Mesenchymal stem cell (in vitro differentiated cells and primary cell): ENCODE data around the gene KASH5.
"Not testable (repeated sequence)": the region's sequence is repeated elsewhere in the genome, so short reads cannot be mapped to it uniquely, and the experiment has no call there.

Source experiments
- DNase-seq: peaks from one replicate; pipeline ENCODE4 v3.0.0-alpha.2; 2013
- H2AFZ ChIP-seq: one replicate; pipeline ENCODE4 v1.6.1; 2013; ENCODE audit warnings: low read depth, mild to moderate bottlenecking, control low read depth, inconsistent platforms, low read length, moderate library complexity
- H2AK5ac ChIP-seq: 2 replicates; pipeline ENCODE4 v1.6.1; 2013; ENCODE audit warnings: low read length, moderate library complexity, mild to moderate bottlenecking, inconsistent platforms; ENCODE audit not compliant: severe bottlenecking
- H2BK120ac ChIP-seq: one replicate; pipeline ENCODE4 v1.6.1; 2013; ENCODE audit warnings: low read depth, mild to moderate bottlenecking, inconsistent platforms, low read length, moderate library complexity
- H2BK12ac ChIP-seq, 2 experiments: one replicate each; pipeline ENCODE4 v1.6.1; 2013; ENCODE audit warnings: inconsistent platforms in 2 of 2, low read length in 2 of 2, mild to moderate bottlenecking in 2 of 2, moderate library complexity in 2 of 2, control low read depth in 1 of 2
- H2BK15ac ChIP-seq: one replicate; pipeline ENCODE4 v1.6.1; 2013; ENCODE audit warnings: mild to moderate bottlenecking, low read depth, inconsistent platforms; ENCODE audit not compliant: poor library complexity, severe bottlenecking
- H2BK5ac ChIP-seq: 2 replicates; pipeline ENCODE4 v1.6.1; 2013; ENCODE audit warnings: low read depth, mild to moderate bottlenecking, low read length, control low read depth, inconsistent platforms; ENCODE audit not compliant: poor library complexity, severe bottlenecking
- H3K14ac ChIP-seq, 2 experiments: one replicate each; pipeline ENCODE4 v1.6.1; 2013; ENCODE audit warnings: inconsistent platforms in 2 of 2, low read length in 2 of 2, control low read depth in 1 of 2, mild to moderate bottlenecking in 1 of 2, moderate library complexity in 1 of 2
- H3K18ac ChIP-seq, 2 experiments: one replicate each; pipeline ENCODE4 v1.6.1; 2013; ENCODE audit warnings: inconsistent platforms in 2 of 2, low read length in 2 of 2, control low read depth in 1 of 2, low read depth in 1 of 2, mild to moderate bottlenecking in 1 of 2
- H3K23ac ChIP-seq, 2 experiments: one replicate each; pipeline ENCODE4 v1.6.1; 2013; ENCODE audit warnings: inconsistent platforms in 2 of 2, low read length in 2 of 2, mild to moderate bottlenecking in 2 of 2, moderate library complexity in 2 of 2, control low read depth in 1 of 2
- H3K27ac ChIP-seq: 2 replicates; pipeline ENCODE4 v1.5.1; 2013; ENCODE audit warnings: mild to moderate bottlenecking, moderate library complexity, low read length, control low read depth, inconsistent platforms; ENCODE audit not compliant: poor library complexity, severe bottlenecking
- H3K27me3 ChIP-seq, 2 experiments: 2 replicates each; pipeline versions ENCODE4 v1.6.1 to v1.7.0; 2013; ENCODE audit warnings: low read length in 2 of 2, mild to moderate bottlenecking in 2 of 2, moderate library complexity in 2 of 2, control low read depth in 1 of 2, inconsistent platforms in 1 of 2; ENCODE audit not compliant: control insufficient read depth in 1 of 2, insufficient read depth in 1 of 2
- H3K36me3 ChIP-seq, 2 experiments: 2 replicates each; pipeline versions ENCODE4 v1.6.1 to v1.7.0; 2013; ENCODE audit warnings: low read length in 2 of 2, control low read depth in 1 of 2, inconsistent platforms in 1 of 2, low read depth in 1 of 2, mild to moderate bottlenecking in 1 of 2; ENCODE audit not compliant: insufficient read depth in 2 of 2, control insufficient read depth in 1 of 2
- H3K4ac ChIP-seq, 2 experiments: one replicate each; pipeline ENCODE4 v1.6.1; 2013; ENCODE audit warnings: inconsistent platforms in 2 of 2, low read length in 2 of 2, mild to moderate bottlenecking in 2 of 2, moderate library complexity in 2 of 2, control low read depth in 1 of 2, low read depth in 1 of 2
- H3K4me1 ChIP-seq: 2 replicates; pipeline ENCODE4 v1.6.1; 2013; ENCODE audit warnings: low read depth, low read length, control low read depth; ENCODE audit not compliant: control insufficient read depth, insufficient read depth
- H3K4me2 ChIP-seq: 2 replicates; pipeline ENCODE4 v1.6.1; 2013; ENCODE audit warnings: low read length, mild to moderate bottlenecking, inconsistent platforms; ENCODE audit not compliant: poor library complexity, severe bottlenecking
- H3K4me3 ChIP-seq, 2 experiments: 2 replicates each; pipeline versions ENCODE4 v1.5.1 to v1.7.0; 2013; ENCODE audit warnings: low read length in 2 of 2, mild to moderate bottlenecking in 2 of 2, control low read depth in 1 of 2, low read depth in 1 of 2; ENCODE audit not compliant: insufficient read depth in 1 of 2
- H3K79me1 ChIP-seq: replicated peaks from 2 replicates; pipeline ENCODE4 v1.6.1; 2013; ENCODE audit warnings: mild to moderate bottlenecking, control low read depth, low read length, inconsistent platforms; ENCODE audit not compliant: poor library complexity, severe bottlenecking
- H3K9ac ChIP-seq: 2 replicates; pipeline ENCODE4 v1.7.0; 2013; ENCODE audit warnings: mild to moderate bottlenecking, low read length, moderate library complexity
- H3K9me3 ChIP-seq: 2 replicates; pipeline ENCODE4 v1.7.0; 2013; ENCODE audit warnings: mild to moderate bottlenecking, low read length; ENCODE audit not compliant: control insufficient read depth
- H4K8ac ChIP-seq: one replicate; pipeline ENCODE4 v1.6.1; 2013; ENCODE audit warnings: inconsistent platforms, mild to moderate bottlenecking, low read length, moderate library complexity
- H4K91ac ChIP-seq: one replicate; pipeline ENCODE4 v1.6.1; 2013; ENCODE audit warnings: mild to moderate bottlenecking, low read length, inconsistent platforms
- WGBS: methylation state at CpG from one replicate; pipeline ENCODE4 v1.1.7; 2013; ENCODE audit warnings: mixed read lengths; 5-methylcytosine and 5-hydroxymethylcytosine counted together

KASH5 gene

DNA sequence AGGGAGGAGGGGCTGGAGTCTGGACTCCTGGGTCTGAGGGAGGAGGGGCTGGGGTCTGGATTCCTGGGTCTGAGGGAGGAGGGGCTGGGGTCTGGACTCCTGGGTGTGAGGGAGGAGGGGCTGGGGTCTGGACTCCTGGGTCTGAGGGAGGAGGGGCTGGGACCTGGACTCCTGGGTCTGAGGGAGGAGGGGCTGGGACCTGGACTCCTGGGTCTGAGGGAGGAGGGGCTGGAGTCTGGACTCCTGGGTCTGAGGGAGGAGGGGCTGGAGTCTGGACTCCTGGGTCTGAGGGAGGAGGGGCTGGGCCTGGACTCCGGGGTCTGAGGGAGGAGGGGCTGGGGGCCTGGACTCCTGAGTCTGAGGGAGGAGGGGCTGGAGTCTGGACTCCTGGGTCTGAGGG is 73.1 kb downstream of the KASH5 start:
- not testable (repeated sequence) for H3K4ac ChIP-seq, H2BK12ac ChIP-seq, H4K8ac ChIP-seq, H3K4me1 ChIP-seq, DNase-seq, H3K4me3 ChIP-seq, H2BK15ac ChIP-seq, H3K18ac ChIP-seq, H3K14ac ChIP-seq, H3K9me3 ChIP-seq, H2AFZ ChIP-seq, H3K4me2 ChIP-seq, H2AK5ac ChIP-seq, H2BK5ac ChIP-seq, H3K9ac ChIP-seq, H3K27me3 ChIP-seq, H3K27ac ChIP-seq, H4K91ac ChIP-seq, H3K23ac ChIP-seq, H2BK120ac ChIP-seq
- WGBS = no CpG with 5 or more reads among the region's 1 CpG
- peaks cover 15% of the 10 kb centered on the region for H3K79me1 ChIP-seq
- peaks cover 11 to 47% of the 10 kb centered on the region in 2 experiments for H3K36me3 ChIP-seq

DNA sequence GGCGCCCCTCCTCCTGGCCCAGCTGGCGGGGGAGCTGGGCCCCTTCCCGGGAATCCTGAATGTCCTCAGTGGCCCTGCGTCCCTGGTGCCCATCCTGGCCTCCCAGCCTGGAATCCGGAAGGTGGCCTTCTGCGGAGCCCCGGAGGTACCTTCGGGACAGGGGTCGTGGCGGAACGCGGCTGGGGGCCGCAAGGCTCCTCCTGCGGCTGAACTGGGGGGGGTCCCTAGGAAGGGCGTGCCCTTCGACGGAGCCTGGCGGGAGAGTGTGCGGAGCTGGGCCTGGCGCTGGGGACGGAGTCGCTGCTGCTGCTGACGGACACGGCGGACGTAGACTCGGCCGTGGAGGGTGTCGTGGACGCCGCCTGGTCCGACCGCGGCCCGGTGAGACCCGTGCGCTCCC is 73.6 kb downstream of the KASH5 start:
- Histone ChIP-seq H3K27me3 (no peaks in the 10 kb centered on the region), H3K23ac (no peak overlapping the region), H3K9me3 (no peaks in the 10 kb centered on the region), H3K18ac (no peak overlapping the region), H3K4me1 (peaks cover 3% of the 10 kb centered on the region), H3K36me3 (peaks cover 11 to 52% of the 10 kb centered on the region in 2 experiments), H3K27ac (no peak overlapping the region), H3K4ac (no peak overlapping the region), H2BK5ac (no peak overlapping the region), H2AK5ac (no peak overlapping the region), H3K4me2 (no peak overlapping the region), H2AFZ (no peak overlapping the region), H2BK120ac (no peak overlapping the region), H3K4me3 (no peak overlapping the region), H2BK15ac (no peak overlapping the region), H3K79me1 (peaks cover 12% of the 10 kb centered on the region), H3K14ac (no peak overlapping the region), H4K91ac (no peak overlapping the region), H3K9ac (no peak overlapping the region), H4K8ac (no peak overlapping the region), H2BK12ac (no peak overlapping the region)
- no peak for DNase-seq
- WGBS = 97% methylated on average over 24 of the region's 37 CpGs

DNA sequence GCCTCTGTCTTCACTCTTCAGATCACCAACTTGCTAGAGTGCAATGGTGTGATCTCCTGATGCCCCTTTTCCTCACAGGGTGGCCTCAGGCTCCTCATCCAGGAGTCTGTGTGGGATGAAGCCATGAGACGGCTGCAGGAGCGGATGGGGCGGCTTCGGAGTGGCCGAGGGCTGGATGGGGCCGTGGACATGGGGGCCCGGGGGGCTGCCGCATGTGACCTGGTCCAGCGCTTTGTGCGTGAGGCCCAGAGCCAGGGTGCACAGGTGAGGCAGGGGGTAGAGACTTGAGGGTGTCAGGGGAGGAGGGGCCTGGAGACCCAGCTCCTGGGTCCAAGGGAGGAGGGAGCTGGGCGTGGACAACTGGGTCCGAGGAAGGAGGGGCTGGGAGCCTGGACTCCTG is 74.4 kb downstream of the KASH5 start:
- peaks cover 12% of the 10 kb centered on the region for H3K79me1 ChIP-seq
- H2BK12ac ChIP-seq = no peak overlapping the region
- H3K9ac ChIP-seq = no peak overlapping the region
- H3K27ac ChIP-seq = no peak overlapping the region
- no peaks in the 10 kb centered on the region for H3K27me3 ChIP-seq
- H3K23ac ChIP-seq = no peak overlapping the region
- no peak overlapping the region for H3K4me3 ChIP-seq
- H3K36me3 ChIP-seq = peaks cover 11 to 56% of the 10 kb centered on the region in 2 experiments
- no peak overlapping the region for H3K4ac ChIP-seq
- no peak overlapping the region for H3K14ac ChIP-seq
- H3K9me3 ChIP-seq = no peaks in the 10 kb centered on the region
- H4K91ac ChIP-seq = no peak overlapping the region
- H3K4me1 ChIP-seq = peaks cover 3% of the 10 kb centered on the region
- WGBS = 96% methylated on average over 11 of the region's 12 CpGs
- no peak overlapping the region for H2AFZ ChIP-seq
- H2BK120ac ChIP-seq = no peak overlapping the region
- no peak overlapping the region for H2BK15ac ChIP-seq
- H2BK5ac ChIP-seq = no peak overlapping the region
- H2AK5ac ChIP-seq = no peak overlapping the region
- H4K8ac ChIP-seq = no peak overlapping the region
- no peak overlapping the region for H3K4me2 ChIP-seq
- H3K18ac ChIP-seq = no peak overlapping the region
- DNase-seq = no peak

DNA sequence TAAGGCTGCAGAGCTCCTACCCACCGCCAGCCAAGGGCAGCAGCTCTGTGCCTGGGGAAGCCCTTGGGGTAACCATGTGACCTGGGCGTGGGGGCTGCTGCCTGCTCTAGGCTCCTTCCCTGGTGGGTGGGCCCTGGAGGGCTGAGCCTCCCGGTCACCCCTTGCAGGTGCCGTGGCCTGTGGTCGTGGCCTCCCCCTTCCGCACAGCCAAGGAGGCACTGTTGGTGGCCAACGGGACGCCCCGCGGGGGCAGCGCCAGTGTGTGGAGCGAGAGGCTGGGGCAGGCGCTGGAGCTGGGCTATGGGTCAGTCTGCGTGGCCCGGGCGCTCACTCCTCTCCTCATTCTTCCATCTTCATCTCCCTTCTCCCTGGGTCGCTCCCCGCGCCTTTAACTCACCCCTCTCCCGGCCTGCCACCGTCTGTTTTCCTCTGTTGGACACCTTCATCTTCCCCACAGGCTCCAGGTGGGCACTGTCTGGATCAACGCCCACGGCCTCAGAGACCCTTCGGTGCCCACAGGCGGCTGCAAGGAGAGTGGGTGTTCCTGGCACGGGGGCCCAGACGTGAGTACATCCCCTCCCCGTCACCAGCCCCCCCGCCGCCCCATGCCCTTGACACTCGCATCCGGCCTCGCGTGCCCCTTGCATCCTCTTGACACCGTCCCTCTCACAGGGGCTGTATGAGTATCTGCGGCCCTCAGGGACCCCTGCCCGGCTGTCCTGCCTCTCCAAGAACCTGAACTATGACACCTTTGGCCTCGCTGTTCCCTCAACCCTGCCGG is 76.1 kb downstream of the KASH5 start:
- no peak overlapping the region for H3K4me3 ChIP-seq
- no peak overlapping the region for H3K9ac ChIP-seq
- H2BK5ac ChIP-seq = no peak overlapping the region
- no peak overlapping the region for H3K27ac ChIP-seq
- H3K9me3 ChIP-seq = no peaks in the 10 kb centered on the region
- no peak overlapping the region for H3K4me2 ChIP-seq
- H4K8ac ChIP-seq = no peak overlapping the region
- no peak overlapping the region for H2AK5ac ChIP-seq
- H2BK15ac ChIP-seq = no peak overlapping the region
- H3K4me1 ChIP-seq = peaks cover 1% of the 10 kb centered on the region
- no peak for DNase-seq
- no peak overlapping the region for H4K91ac ChIP-seq
- H3K79me1 ChIP-seq = peaks cover 5% of the 10 kb centered on the region
- no peak overlapping the region for H3K18ac ChIP-seq
- no peak overlapping the region for H3K4ac ChIP-seq
- no peak overlapping the region for H2BK12ac ChIP-seq
- no peak overlapping the region for H2AFZ ChIP-seq
- H2BK120ac ChIP-seq = no peak overlapping the region
- H3K23ac ChIP-seq = no peak overlapping the region
- H3K14ac ChIP-seq = no peak overlapping the region
- peaks cover 11 to 68% of the 10 kb centered on the region in 2 experiments for H3K36me3 ChIP-seq
- 96% methylated on average over 38 of the region's 39 CpGs for WGBS
- H3K27me3 ChIP-seq = no peaks in the 10 kb centered on the region
